Measurements from ENCODE around the gene CMTR1. TPM values are rescaled to one million over a fixed set of nuclear protein-coding genes. Genes with fewer than 3 reads are reported as not detected.

The CMTR1 gene
- total and polyA plus RNA-seq, 11 donors, result 16.3 to 40.7 (median 28.4) TPM

DNA sequence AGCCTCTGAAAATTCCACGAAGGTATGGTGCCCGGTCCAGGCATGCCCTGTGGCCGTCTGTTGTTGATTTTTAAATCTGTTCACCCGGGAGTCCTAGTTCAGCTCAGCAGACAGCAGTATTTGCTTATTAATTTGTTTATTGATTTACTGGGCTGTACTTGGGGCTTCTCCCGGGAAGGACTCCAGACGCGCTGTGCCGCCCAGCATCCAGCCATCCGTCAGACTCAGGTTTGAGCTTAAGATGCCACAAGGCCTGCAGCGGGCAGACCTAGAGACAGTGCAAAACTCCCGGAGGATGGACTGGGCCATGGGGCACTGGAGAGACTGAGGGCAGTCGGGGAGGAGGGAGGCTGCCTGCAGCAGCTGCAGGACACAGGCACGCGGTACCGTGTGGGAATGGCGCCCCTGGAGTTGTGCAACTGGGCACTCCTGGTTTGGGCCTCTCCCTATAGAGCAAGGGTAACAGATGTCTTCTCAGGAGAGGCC is 83.9 kb downstream of the CMTR1 start:
- no peaks in the 10 kb centered on the region for H3K9me3 ChIP-seq
- H3K36me3 ChIP-seq, result no peaks in the 10 kb centered on the region
- peaks cover 2 to 40% (median 21%) of the 10 kb centered on the region in 9 donors for H3K27me3 ChIP-seq
- WGBS, 4 donors, result 79 to 85% (median 82%) methylated on average over 12 to 16 of the region's 16 CpGs
- DNase-seq, result no peak
- intact Hi-C loops (cut with DNase I), result no loop called here
- H3K4me3 ChIP-seq, result peak overlapping the region in 1 of 12 donors; percentile 39
- peak overlapping the region in 1 of 12 donors; percentile 84 for H3K27ac ChIP-seq
- H3K4me1 ChIP-seq, result peaks cover 0 to 21% (median 6%) of the 10 kb centered on the region in 12 donors
- no peak for ATAC-seq
- no peak for TF ChIP-seq POLR2A (IDR thresholded peaks at IDR 0.05)
- TF ChIP-seq, protein P1, sequence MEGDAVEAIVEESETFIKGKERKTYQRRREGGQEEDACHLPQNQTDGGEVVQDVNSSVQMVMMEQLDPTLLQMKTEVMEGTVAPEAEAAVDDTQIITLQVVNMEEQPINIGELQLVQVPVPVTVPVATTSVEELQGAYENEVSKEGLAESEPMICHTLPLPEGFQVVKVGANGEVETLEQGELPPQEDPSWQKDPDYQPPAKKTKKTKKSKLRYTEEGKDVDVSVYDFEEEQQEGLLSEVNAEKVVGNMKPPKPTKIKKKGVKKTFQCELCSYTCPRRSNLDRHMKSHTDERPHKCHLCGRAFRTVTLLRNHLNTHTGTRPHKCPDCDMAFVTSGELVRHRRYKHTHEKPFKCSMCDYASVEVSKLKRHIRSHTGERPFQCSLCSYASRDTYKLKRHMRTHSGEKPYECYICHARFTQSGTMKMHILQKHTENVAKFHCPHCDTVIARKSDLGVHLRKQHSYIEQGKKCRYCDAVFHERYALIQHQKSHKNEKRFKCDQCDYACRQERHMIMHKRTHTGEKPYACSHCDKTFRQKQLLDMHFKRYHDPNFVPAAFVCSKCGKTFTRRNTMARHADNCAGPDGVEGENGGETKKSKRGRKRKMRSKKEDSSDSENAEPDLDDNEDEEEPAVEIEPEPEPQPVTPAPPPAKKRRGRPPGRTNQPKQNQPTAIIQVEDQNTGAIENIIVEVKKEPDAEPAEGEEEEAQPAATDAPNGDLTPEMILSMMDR (IDR thresholded peaks at IDR 0.05), result no peak

DNA sequence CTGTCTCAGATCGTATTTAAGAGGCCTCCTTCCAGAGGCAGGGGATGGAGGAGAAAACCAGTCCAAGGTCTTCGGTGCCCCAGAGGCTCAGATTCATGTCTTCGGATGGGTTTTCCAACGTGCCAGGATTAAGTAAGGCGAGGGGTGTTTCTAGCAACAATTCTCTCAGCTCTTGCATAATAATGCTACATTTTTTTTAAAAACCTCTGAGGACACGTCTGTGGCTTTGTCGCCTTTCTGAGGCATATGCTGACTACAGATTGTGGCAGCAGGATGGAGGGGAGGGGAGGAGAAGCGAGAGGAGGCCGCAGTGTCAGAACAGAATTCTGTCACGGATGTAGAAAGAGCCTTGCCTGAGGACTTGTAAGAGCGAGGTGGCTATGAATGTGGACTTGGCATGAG is 84.4 kb downstream of the CMTR1 start:
- no peaks in the 10 kb centered on the region for H3K36me3 ChIP-seq
- peaks cover 0 to 36% (median 18%) of the 10 kb centered on the region in 9 donors for H3K27me3 ChIP-seq
- H3K27ac ChIP-seq, result peak overlapping the region in 1 of 12 donors; percentile 84
- WGBS, 4 donors, result 71 to 81% (median 76%) methylated on average over 8 to 11 of the region's 11 CpGs
- TF ChIP-seq POLR2A (IDR thresholded peaks at IDR 0.05), result no peak
- TF ChIP-seq, protein P1 (IDR thresholded peaks at IDR 0.05), result no peak
- peaks cover 0 to 21% (median 6%) of the 10 kb centered on the region in 12 donors for H3K4me1 ChIP-seq
- peak overlapping the region in 1 of 12 donors; percentile 39 for H3K4me3 ChIP-seq
- intact Hi-C loops (cut with DNase I), result no loop called here
- no peak for ATAC-seq
- DNase-seq, result no peak
- H3K9me3 ChIP-seq, result no peaks in the 10 kb centered on the region

DNA sequence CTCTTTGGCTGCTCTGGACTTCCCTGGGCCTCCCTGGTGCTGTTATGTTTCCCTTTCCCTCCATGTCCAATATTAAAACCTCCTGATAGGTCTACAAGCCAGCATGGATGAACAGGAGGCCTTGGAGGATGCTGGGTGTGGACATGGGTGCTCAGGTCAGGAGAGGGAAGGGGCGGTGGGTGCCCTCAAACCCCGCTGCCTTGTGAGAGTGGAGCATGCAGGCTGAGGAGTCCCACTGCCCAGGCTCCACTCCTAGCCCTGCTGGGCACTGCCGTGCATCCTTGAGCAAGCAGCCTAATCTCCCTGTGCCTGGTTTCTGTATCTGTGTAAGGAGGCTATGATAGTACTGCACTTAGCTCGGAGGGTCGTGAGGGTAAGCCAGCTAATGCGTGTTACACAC is 85.1 kb downstream of the CMTR1 start:
- H3K27ac ChIP-seq, result peak overlapping the region in 1 of 12 donors; percentile 84
- intact Hi-C loops (cut with DNase I), result no loop called here
- WGBS, 4 donors, result 74 to 78% (median 77%) methylated on average over 5 to 6 of the region's 6 CpGs
- TF ChIP-seq, protein P1 (IDR thresholded peaks at IDR 0.05), result no peak
- no peak for TF ChIP-seq POLR2A (IDR thresholded peaks at IDR 0.05)
- peaks cover 0 to 21% (median 6%) of the 10 kb centered on the region in 12 donors for H3K4me1 ChIP-seq
- H3K36me3 ChIP-seq, result no peaks in the 10 kb centered on the region
- H3K27me3 ChIP-seq, result peaks cover 0 to 29% (median 11%) of the 10 kb centered on the region in 9 donors
- ATAC-seq (no peak), DNase-seq (no peak)
- peak overlapping the region in 1 of 12 donors; percentile 32 for H3K4me3 ChIP-seq
- no peaks in the 10 kb centered on the region for H3K9me3 ChIP-seq

DNA sequence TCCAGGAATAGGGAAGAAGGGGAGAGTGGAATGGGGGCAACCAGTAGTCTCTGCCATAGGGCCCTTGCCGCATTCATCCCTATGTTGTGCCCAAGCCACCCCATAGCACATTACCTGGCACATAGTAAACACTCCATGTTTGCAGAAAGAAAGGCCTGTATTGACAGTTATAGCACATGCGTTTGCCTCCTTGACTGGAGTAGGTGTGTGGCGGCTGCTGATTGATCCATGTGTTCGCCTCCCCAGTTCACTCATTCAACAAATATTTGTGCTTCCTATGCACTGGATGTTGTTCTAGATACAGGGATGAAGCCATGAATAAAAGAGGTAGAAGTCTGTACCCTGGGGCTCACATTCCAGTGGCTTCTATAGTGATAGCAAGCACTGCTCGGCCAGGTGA is 86.4 kb downstream of the CMTR1 start:
- TF ChIP-seq, protein P1 (IDR thresholded peaks at IDR 0.05), result no peak
- no peak for TF ChIP-seq POLR2A (IDR thresholded peaks at IDR 0.05)
- no peak overlapping the region for H3K27ac ChIP-seq
- intact Hi-C loops (cut with DNase I), result no loop called here
- DNase-seq (no peak), ATAC-seq (no peak)
- peaks cover 0 to 16% (median 0%) of the 10 kb centered on the region in 9 donors for H3K27me3 ChIP-seq
- H3K4me1 ChIP-seq, result peaks cover 0 to 21% (median 6%) of the 10 kb centered on the region in 12 donors
- H3K4me3 ChIP-seq, result no peak overlapping the region
- 94 to 98% (median 96%) methylated on average over 4 to 5 of the region's 5 CpGs for WGBS, 4 donors
- H3K9me3 ChIP-seq, result no peaks in the 10 kb centered on the region
- no peaks in the 10 kb centered on the region for H3K36me3 ChIP-seq
